ENCODE data around the gene ZNF689. TPM values are rescaled to one million over a fixed set of nuclear protein-coding genes. Genes with fewer than 3 reads are reported as not detected.
A peak's percentile ranks its signal among the peaks of the same experiment; 100 is the strongest.

ZNF689 gene
- total RNA-seq, 6 donors from 2014 or later: 3.1 to 10.9 (median 8.9) TPM

DNA sequence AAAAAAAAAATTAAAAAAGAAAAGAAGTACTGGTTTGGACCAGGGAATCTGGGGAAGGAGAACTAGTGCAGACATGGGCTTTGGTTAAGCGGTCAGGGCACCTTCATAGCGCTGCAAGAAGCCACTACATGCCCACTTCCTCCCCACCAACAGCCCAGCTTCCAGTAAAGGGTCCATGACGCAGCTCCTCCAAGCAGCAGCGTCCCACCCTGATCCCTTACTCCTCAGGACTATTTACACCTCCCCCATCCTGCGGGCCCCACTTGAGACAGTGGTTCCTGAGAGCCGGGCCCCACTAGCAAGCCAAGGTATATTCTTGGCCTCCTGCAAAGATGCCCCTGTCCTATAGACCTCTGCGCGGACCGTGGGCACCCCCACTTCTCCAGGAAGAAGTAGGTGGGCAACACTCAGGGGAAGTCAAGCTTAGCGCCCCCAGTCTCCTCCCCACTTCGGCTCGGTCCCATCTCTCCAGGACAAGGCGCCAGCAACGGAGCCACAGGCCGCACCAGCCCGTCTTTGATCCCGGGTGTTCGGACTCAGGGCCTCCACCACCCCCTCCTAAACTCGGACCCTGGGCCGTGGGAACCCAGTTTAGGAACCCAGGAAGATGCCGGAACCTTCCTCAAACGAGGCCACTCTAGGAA is 39.7 kb upstream of the ZNF689 start:
- H3K36me3 ChIP-seq: peaks cover 18 to 27% (median 21%) of the 10 kb centered on the region in 4 donors
- 31 to 34% methylated on average over 22 of the region's 22 CpGs for WGBS, 2 donors
- H3K27me3 ChIP-seq: no peaks in the 10 kb centered on the region
- no peak for TF ChIP-seq POLR2AphosphoS5 (IDR thresholded peaks at IDR 0.05)
- TF ChIP-seq POLR2A (IDR thresholded peaks at IDR 0.05): peak in 1 of 4 donors; percentile 28
- DNase-seq (peak in 1 of 2 donors; percentile 80), ATAC-seq (ENCODE audit: low FRiP score in 2 of 2) (peak; percentile 0 to 5)
- peak overlapping the region; percentile 92 to 97 (median 96) for H3K27ac ChIP-seq
- H3K4me1 ChIP-seq: peaks cover 12 to 23% (median 16%) of the 10 kb centered on the region in 4 donors
- peak overlapping the region; percentile 8 to 89 (median 74) for H3K4me3 ChIP-seq
- no peaks in the 10 kb centered on the region for H3K9me3 ChIP-seq

DNA sequence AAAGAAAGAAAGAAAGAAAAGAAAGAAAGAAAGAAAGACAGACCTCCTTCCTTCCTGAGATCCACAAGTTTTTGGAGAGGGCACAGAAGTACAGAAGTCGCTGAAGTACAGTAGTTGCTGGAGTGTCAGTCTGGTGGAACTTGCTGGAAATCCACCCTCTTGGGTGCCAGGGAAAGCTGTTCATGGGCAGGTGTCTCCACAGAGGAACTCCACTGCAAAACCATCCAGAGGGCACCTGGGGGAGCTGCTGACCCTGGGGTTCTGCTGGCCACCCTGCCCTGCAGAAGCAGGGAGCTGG is 37.0 kb upstream of the ZNF689 start:
- 55 to 100% methylated on average over 1 of the region's 1 CpG for WGBS, 2 donors
- peaks cover 7 to 17% (median 11%) of the 10 kb centered on the region in 4 donors for H3K4me1 ChIP-seq

DNA sequence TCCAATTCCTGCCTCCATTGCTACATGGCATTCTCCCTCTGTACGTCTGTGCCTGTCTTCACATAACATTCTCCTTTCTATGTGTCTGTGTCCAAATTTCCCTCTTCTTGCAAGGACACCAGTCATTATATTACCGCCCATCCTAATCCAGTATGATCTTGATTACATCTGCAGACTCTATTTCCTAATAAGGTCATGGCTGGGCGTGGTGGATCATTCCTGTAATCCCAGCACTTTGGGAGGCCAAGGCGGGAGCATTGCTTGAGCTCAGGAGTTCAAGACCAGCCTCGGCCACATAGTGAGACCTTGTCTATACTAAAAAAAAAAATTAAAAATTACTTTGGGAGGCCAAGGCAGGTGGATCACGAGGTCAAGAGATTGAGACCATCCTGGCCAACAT is 35.5 kb upstream of the ZNF689 start:
- Histone ChIP-seq H3K27me3 (no peaks in the 10 kb centered on the region), H3K27ac (no peak overlapping the region), H3K4me3 (no peak overlapping the region), H3K4me1 (peaks cover 4 to 9% (median 5%) of the 10 kb centered on the region in 4 donors), H3K9me3 (no peaks in the 10 kb centered on the region), H3K36me3 (no peaks in the 10 kb centered on the region)
- no peak for DNase-seq
- 65 to 77% methylated on average over 6 of the region's 6 CpGs for WGBS, 2 donors
- TF ChIP-seq POLR2A (IDR thresholded peaks at IDR 0.05): no peak
- TF ChIP-seq EP300 (IDR thresholded peaks at IDR 0.05): no peak
- TF ChIP-seq POLR2AphosphoS5 (IDR thresholded peaks at IDR 0.05): no peak
- TF ChIP-seq, protein P1, sequence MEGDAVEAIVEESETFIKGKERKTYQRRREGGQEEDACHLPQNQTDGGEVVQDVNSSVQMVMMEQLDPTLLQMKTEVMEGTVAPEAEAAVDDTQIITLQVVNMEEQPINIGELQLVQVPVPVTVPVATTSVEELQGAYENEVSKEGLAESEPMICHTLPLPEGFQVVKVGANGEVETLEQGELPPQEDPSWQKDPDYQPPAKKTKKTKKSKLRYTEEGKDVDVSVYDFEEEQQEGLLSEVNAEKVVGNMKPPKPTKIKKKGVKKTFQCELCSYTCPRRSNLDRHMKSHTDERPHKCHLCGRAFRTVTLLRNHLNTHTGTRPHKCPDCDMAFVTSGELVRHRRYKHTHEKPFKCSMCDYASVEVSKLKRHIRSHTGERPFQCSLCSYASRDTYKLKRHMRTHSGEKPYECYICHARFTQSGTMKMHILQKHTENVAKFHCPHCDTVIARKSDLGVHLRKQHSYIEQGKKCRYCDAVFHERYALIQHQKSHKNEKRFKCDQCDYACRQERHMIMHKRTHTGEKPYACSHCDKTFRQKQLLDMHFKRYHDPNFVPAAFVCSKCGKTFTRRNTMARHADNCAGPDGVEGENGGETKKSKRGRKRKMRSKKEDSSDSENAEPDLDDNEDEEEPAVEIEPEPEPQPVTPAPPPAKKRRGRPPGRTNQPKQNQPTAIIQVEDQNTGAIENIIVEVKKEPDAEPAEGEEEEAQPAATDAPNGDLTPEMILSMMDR (IDR thresholded peaks at IDR 0.05): no peak
- no peak for ATAC-seq (ENCODE audit: low FRiP score in 2 of 2)

More for the DNA sequence above, 37.0 kb upstream of the ZNF689 start:
- no peak for TF ChIP-seq POLR2AphosphoS5 (IDR thresholded peaks at IDR 0.05)
- TF ChIP-seq, protein P1 (IDR thresholded peaks at IDR 0.05): no peak
- no peak for TF ChIP-seq POLR2A (IDR thresholded peaks at IDR 0.05)
- TF ChIP-seq EP300 (IDR thresholded peaks at IDR 0.05): no peak
- Histone ChIP-seq H3K27ac (no peak overlapping the region), H3K9me3 (no peaks in the 10 kb centered on the region), H3K27me3 (no peaks in the 10 kb centered on the region), H3K4me3 (no peak overlapping the region), H3K36me3 (peaks cover 0 to under 1% (median 0%) of the 10 kb centered on the region in 4 donors)
- no peak for ATAC-seq (ENCODE audit: low FRiP score in 2 of 2)
- DNase-seq: no peak

DNA sequence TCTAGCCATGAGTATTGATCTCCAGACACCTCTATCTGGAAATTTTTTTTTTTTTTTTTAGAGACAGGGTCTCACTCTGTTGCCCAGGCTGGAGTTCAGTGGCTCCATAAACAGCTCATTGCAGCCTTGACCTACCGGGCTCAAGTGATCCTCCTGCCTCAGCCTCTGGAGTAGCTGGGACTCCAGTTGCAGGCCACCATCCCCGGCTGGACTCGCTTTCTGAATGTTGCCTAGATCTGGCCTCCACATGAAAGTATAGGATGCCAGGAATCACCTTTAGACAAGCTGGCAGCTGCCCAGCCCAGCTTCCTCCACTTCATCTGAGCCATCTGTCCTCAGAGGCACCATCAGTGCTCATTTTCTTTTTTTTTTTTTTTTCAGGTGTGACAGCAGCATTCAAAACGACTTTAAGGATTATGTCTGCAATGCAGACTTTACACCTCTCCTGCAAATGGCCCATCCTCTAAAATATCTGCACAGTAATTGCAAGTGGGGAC is 34.2 kb upstream of the ZNF689 start:
- Histone ChIP-seq H3K27me3 (no peaks in the 10 kb centered on the region), H3K4me1 (peaks cover 0 to under 1% (median under 1%) of the 10 kb centered on the region in 4 donors), H3K9me3 (no peaks in the 10 kb centered on the region), H3K36me3 (no peaks in the 10 kb centered on the region), H3K4me3 (no peak overlapping the region), H3K27ac (no peak overlapping the region)
- TF ChIP-seq POLR2A (IDR thresholded peaks at IDR 0.05): no peak
- TF ChIP-seq EP300 (IDR thresholded peaks at IDR 0.05): no peak
- TF ChIP-seq POLR2AphosphoS5 (IDR thresholded peaks at IDR 0.05): no peak
- TF ChIP-seq, protein P1 (IDR thresholded peaks at IDR 0.05): no peak
- DNase-seq (no peak), ATAC-seq (ENCODE audit: low FRiP score in 2 of 2) (no peak)
- WGBS, 2 donors: 71 to 73% methylated on average over 4 of the region's 4 CpGs

DNA sequence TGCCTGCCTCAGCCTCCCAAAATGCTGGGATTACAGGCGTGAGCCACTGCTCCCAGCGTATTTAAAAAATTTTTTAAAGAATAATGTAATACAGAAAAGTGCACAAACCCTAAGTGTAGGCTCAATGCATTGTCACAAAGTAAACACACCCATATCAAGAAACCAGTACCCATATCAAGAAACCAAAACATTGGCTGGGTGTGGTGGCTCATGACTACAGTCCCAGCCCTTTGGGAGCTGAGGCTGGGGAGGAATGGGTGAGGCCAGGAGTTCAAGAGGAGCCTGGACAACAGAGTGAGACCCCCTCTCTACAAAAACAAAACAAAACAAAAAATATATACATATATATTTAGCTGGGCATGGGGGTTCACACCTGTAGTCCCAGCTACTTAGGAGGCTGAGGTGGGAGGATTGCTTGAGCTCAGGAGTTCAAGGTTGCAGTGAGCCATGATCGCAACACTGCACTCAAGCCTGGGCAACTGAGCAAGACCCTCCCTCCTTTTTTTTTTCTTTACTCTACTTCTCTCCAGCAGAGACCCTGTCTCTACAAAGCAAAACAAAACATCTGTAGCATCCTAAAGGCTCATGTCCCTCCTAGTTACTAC is 31.3 kb upstream of the ZNF689 start:
- no peak for TF ChIP-seq POLR2A (IDR thresholded peaks at IDR 0.05)
- TF ChIP-seq POLR2AphosphoS5 (IDR thresholded peaks at IDR 0.05): no peak
- TF ChIP-seq, protein P1 (IDR thresholded peaks at IDR 0.05): no peak
- TF ChIP-seq EP300 (IDR thresholded peaks at IDR 0.05): no peak
- Histone ChIP-seq H3K4me3 (no peak overlapping the region), H3K36me3 (no peaks in the 10 kb centered on the region), H3K4me1 (no peaks in the 10 kb centered on the region), H3K9me3 (no peaks in the 10 kb centered on the region), H3K27me3 (no peaks in the 10 kb centered on the region), H3K27ac (no peak overlapping the region)
- ATAC-seq (ENCODE audit: low FRiP score in 2 of 2): no peak
- DNase-seq: no peak
- WGBS, 2 donors: 82 to 83% methylated on average over 3 of the region's 3 CpGs
